B cell (primary cell): Measurements from ENCODE around the gene CDH13. TPM values are rescaled to one million over a fixed set of nuclear protein-coding genes. Genes with fewer than 3 reads are reported as not detected.

Experiments used
- ATAC-seq: fragments of 200-7000 bp; cut with Tn5 transposase; one replicate; pipeline ENCODE4 v1.10.0; 2021; ENCODE audit warnings: low read depth, mild to moderate bottlenecking, moderate number of reproducible peaks, moderate library complexity
- CTCF ChIA-PET: fragments of 350-600 bp; sonication (Branson Sonifier 250); formaldehyde crosslinking; loops from one replicate; lab custom pipeline; 2021; ENCODE audit warnings: antibody characterized with exemption, inconsistent platforms; lab: Charles Lee
- POLR2A ChIA-PET: fragments of 350-600 bp; sonication (Branson Sonifier 250); formaldehyde crosslinking; loops from one replicate; lab custom pipeline; 2021; ENCODE audit warnings: antibody characterized with exemption; lab: Charles Lee
- DNase-seq: peaks from one replicate; pipeline ENCODE4 v3.0.0; 2013
- H2AFZ ChIP-seq: 2 replicates; pipeline ENCODE4 v1.6.1; 2012; ENCODE audit warnings: mild to moderate bottlenecking, low read depth, low read length; ENCODE audit not compliant: insufficient read depth, poor library complexity, severe bottlenecking
- H3K27ac ChIP-seq, 2 donors: 1 replicate in 1 of 2; 2 replicates in 1 of 2; pipeline ENCODE4 v1.5.1; 2012 to 2013; ENCODE audit warnings: low read length in 2 of 2, mild to moderate bottlenecking in 2 of 2, moderate library complexity in 1 of 2
- H3K27me3 ChIP-seq, 4 experiments: fragments of 200-600 bp in 1 of 4; sonication (generic) in 1 of 4; replicated peaks in 1 of 4; 1 replicate in 2 of 4; 2 replicates in 2 of 4; pipeline versions ENCODE4 v1.6.1 to v1.7.0; 2013 to 2016; ENCODE audit warnings: low read length in 3 of 4, mild to moderate bottlenecking in 2 of 4, mixed read lengths in 1 of 4, moderate library complexity in 1 of 4; ENCODE audit not compliant: insufficient read depth in 4 of 4, control insufficient read depth in 3 of 4; ENCODE audit errors: control extremely low read depth in 1 of 4
- H3K36me3 ChIP-seq, 2 experiments: replicated peaks in 1 of 2; 1 replicate in 1 of 2; 2 replicates in 1 of 2; pipeline versions ENCODE4 v1.6.1 to v1.7.1; 2013; ENCODE audit warnings: low read length in 1 of 2; ENCODE audit not compliant: insufficient read depth in 2 of 2, control insufficient read depth in 1 of 2; ENCODE audit errors: control extremely low read depth in 1 of 2, extremely low read depth in 1 of 2
- H3K4me1 ChIP-seq, 2 donors: fragments of 200-600 bp in 1 of 2; sonication (generic) in 1 of 2; 1 replicate in 1 of 2; 2 replicates in 1 of 2; pipeline versions ENCODE4 v1.5.1 to v1.6.1; 2013 to 2017; ENCODE audit warnings: low read length in 2 of 2; ENCODE audit not compliant: control insufficient read depth in 2 of 2, insufficient read depth in 2 of 2
- H3K4me2 ChIP-seq: replicated peaks from 2 replicates; pipeline ENCODE3; 2012; ENCODE audit warnings: mild to moderate bottlenecking, low read depth, low read length; ENCODE audit not compliant: poor library complexity, severe bottlenecking
- H3K4me3 ChIP-seq, 5 experiments: fragments of 200-600 bp in 1 of 5; sonication (generic) in 1 of 5; 1 replicate in 3 of 5; 2 replicates in 2 of 5; pipeline versions ENCODE4 v1.5.1 to v1.7.0; 2011 to 2016; ENCODE audit warnings: low read length in 4 of 5, mild to moderate bottlenecking in 4 of 5, low read depth in 2 of 5, control low read depth in 1 of 5, moderate library complexity in 1 of 5; ENCODE audit not compliant: insufficient read depth in 1 of 5; ENCODE audit errors: control extremely low read depth in 1 of 5, extremely low read depth in 1 of 5
- H3K79me2 ChIP-seq: fragments of 200-600 bp; sonication (generic); one replicate; pipeline ENCODE4 v1.6.0; 2016; ENCODE audit warnings: low read length; ENCODE audit not compliant: control insufficient read depth, insufficient read depth
- H3K9ac ChIP-seq: fragments of 200-600 bp; sonication (generic); 2 replicates; pipeline ENCODE4 v1.6.1; 2017; ENCODE audit warnings: mild to moderate bottlenecking, low read length, moderate library complexity
- H3K9me3 ChIP-seq, 3 donors: one replicate each; pipeline versions ENCODE4 v1.6.1 to v1.7.1; 2013; ENCODE audit warnings: low read length in 2 of 3; ENCODE audit not compliant: control insufficient read depth in 2 of 3, insufficient read depth in 1 of 3; ENCODE audit errors: control extremely low read depth in 1 of 3
- H4K20me1 ChIP-seq: 2 replicates; pipeline ENCODE4 v1.6.0; 2012; ENCODE audit warnings: mild to moderate bottlenecking, low read length; ENCODE audit not compliant: insufficient read depth, control insufficient read depth, poor library complexity, severe bottlenecking
- H3K27ac Mint-ChIP-seq: one replicate; pipeline ENCODE4 v1.8.0; 2021; ENCODE audit warnings: mixed read lengths
- H3K27me3 Mint-ChIP-seq: one replicate; pipeline ENCODE4 v1.8.0; 2021; ENCODE audit warnings: mixed read lengths
- H3K4me1 Mint-ChIP-seq: one replicate; pipeline ENCODE4 v1.8.0; 2021; ENCODE audit warnings: mixed read lengths
- H3K4me3 Mint-ChIP-seq: one replicate; pipeline ENCODE4 v1.8.0; 2021; ENCODE audit warnings: mixed read lengths
- H3K9me3 Mint-ChIP-seq: one replicate; pipeline ENCODE4 v1.8.0; 2022; ENCODE audit warnings: mixed read lengths; ENCODE audit not compliant: insufficient read depth
- CTCF ChIP-seq: fragments of 200-600 bp; IDR thresholded peaks from one replicate; pipeline ENCODE4 v1.8.0; 2022; ENCODE audit warnings: antibody characterized with exemption, mild to moderate bottlenecking
- EZH2 ChIP-seq: IDR thresholded peaks from 2 replicates; pipeline ENCODE4 v1.6.1; 2012; ENCODE audit warnings: borderline replicate concordance, low read depth, mild to moderate bottlenecking, moderate library complexity, low read length; ENCODE audit not compliant: insufficient read depth, poor library complexity, severe bottlenecking
- WGBS: methylation state at CpG from one replicate; pipeline ENCODE4 v1.1.5; 2013; ENCODE audit warnings: missing lambda C conversion rate; ENCODE audit not compliant: insufficient coverage; 5-methylcytosine and 5-hydroxymethylcytosine counted together
- intact Hi-C: fragments of 100-400 bp; cut with micrococcal nuclease; formaldehyde crosslinking; loops from one replicate; pipeline ENCODE4 v1.10.0; 2022
- polyA plus RNA-seq: library from polyadenylated mRNA; depleted of rRNA; stranded (reverse); fragments of >200 nt; gene quantifications from 2 replicates; pipeline ENCODE4 v1.2.3, GENCODE V29; 2012
- total RNA-seq, 2 donors: library from RNA; stranded (reverse); fragments of 120-200 nt in 1 of 2; gene quantifications; 1 replicate in 1 of 2; 2 replicates in 1 of 2; pipeline versions ENCODE4 v1.2.3 to v1.2.4, GENCODE V29; 2013 to 2022

CDH13 gene
- total and polyA plus RNA-seq, 2 donors (not counting 1 experiment from before 2014, with no cell fraction given), result not detected

- Histone ChIP-seq H3K4me2 (no peak overlapping the region), H4K20me1 (no peaks in the 10 kb centered on the region), H3K27me3 (peaks cover 0 to 2% (median 0%) of the 10 kb centered on the region in 4 experiments), H3K36me3 (no peaks in the 10 kb centered on the region), H3K4me3 (no peak overlapping the region), H2AFZ (no peak overlapping the region), H3K4me1 (peaks cover 3 to 9% of the 10 kb centered on the region in 2 donors), H3K9me3 (no peaks in the 10 kb centered on the region), H3K9ac (no peak overlapping the region), H3K27ac (no peak overlapping the region), H3K79me2 (no peaks in the 10 kb centered on the region)
- Mint-ChIP-seq H3K27me3 (no peaks in the 10 kb centered on the region), H3K9me3 (no peaks in the 10 kb centered on the region), H3K4me3 (no peak overlapping the region), H3K4me1 (peaks cover 12% of the 10 kb centered on the region), H3K27ac (no peak overlapping the region)
- intact Hi-C loops, result no loop called here
- DNase-seq, result no peak
- ChIA-PET CTCF (no interaction called here), POLR2A (no interaction called here)
- 100% methylated on average over 3 of the region's 4 CpGs for WGBS
- TF ChIP-seq EZH2 (no peak), CTCF (no peak)
- ATAC-seq, result no peak
Observed at GRCh38 chr16:82880346-82880745, 253.6 kb downstream of the CDH13 start.

- peaks cover 12% of the 10 kb centered on the region for H3K4me1 Mint-ChIP-seq
- POLR2A ChIA-PET, result no interaction called here
Observed at GRCh38 chr16:82881516-82881915, 254.7 kb downstream of the CDH13 start.

More at GRCh38 chr16:82881516-82881915, 254.7 kb downstream of the CDH13 start:
- Histone ChIP-seq H2AFZ (no peak overlapping the region), H3K4me1 (peaks cover 3 to 9% of the 10 kb centered on the region in 2 donors), H3K4me3 (no peak overlapping the region), H3K9me3 (no peaks in the 10 kb centered on the region), H3K27ac (no peak overlapping the region), H3K79me2 (no peaks in the 10 kb centered on the region), H3K27me3 (peaks cover 0 to 1% (median 0%) of the 10 kb centered on the region in 4 experiments), H4K20me1 (no peaks in the 10 kb centered on the region), H3K4me2 (no peak overlapping the region), H3K9ac (no peak overlapping the region), H3K36me3 (no peaks in the 10 kb centered on the region)
- Mint-ChIP-seq H3K27ac (no peak overlapping the region), H3K9me3 (no peaks in the 10 kb centered on the region), H3K4me3 (no peak overlapping the region), H3K27me3 (no peaks in the 10 kb centered on the region)
- no peak for ATAC-seq
- WGBS, result 100% methylated on average over 2 of the region's 3 CpGs
- intact Hi-C loops, result no loop called here
- DNase-seq, result no peak
- CTCF ChIA-PET, result no interaction called here
- no peak for TF ChIP-seq CTCF
- TF ChIP-seq EZH2, result no peak
